HK-2 (cell line): Measurements from ENCODE around the gene TMEM259.

ENCODE experiments used
- DNase-seq: peaks from one replicate; pipeline ENCODE4 v3.0.0-alpha.2; 2018; ENCODE audit not compliant: unreplicated experiment

TMEM259 gene

DNA sequence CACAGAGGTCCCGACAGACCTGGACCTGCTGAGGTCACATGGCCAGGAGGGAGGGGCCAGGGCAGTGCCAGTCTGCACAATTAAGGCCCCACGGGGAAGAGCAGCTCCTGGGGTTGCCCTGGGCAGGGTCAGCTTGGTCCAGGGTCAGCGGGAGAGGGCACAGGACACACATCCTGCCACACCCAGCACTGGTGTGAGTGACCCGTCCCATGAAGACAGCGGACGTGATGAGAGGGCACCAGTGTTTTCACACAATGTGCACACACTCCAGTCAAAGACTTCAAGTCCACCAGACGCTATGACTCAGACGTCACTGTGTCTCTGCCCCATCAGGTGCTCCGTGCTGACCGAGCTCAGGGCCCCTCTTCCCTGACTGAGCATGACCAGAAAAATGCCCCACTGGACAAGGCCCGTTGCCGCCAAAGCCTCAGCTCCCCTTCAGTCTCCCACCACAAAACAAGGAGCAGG, 4.2 kb downstream of the TMEM259 start:
- peak; percentile 90 for DNase-seq

DNA sequence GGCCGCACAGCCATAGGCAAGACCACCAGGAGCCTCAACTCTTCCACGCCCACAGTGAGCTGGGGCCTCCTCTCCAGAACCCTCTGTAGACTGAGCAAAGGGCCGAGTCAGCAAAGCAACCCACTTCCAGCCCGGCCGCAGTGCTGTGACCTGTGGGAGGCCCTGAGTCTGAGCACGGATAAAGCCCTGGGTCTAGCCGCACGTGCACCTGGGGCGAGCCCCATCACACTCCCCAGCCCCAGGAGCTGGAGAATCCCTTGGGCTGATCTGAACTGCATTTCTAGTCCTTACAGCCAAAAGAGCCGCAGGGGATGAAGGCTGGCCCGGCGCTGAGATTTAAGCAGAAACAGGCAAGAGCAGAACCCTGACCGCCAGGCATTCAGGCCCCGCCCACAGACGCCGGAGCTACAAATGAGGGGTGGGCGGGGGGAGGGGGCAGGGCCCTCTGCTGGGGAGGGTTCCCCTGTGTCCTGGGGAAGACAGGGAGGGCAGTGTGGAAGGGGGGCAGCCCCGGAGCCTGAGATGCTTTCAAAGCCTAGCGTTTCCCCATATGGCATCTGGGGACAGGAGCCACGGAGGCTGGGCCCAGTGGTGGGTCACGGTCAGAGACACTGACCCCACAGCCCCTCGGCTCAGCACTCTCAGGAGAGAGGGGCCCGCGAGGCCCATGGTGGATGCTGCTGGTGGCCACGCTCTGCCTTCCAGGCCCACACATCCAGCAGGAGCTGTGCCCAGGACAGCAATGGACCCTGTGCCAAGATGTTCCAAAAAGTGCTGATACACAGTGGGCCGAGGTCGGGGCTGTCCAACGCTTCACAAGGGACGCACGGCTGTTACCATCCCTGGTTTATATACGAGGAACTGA, 4.9 kb downstream of the TMEM259 start:
- DNase-seq = no peak

DNA sequence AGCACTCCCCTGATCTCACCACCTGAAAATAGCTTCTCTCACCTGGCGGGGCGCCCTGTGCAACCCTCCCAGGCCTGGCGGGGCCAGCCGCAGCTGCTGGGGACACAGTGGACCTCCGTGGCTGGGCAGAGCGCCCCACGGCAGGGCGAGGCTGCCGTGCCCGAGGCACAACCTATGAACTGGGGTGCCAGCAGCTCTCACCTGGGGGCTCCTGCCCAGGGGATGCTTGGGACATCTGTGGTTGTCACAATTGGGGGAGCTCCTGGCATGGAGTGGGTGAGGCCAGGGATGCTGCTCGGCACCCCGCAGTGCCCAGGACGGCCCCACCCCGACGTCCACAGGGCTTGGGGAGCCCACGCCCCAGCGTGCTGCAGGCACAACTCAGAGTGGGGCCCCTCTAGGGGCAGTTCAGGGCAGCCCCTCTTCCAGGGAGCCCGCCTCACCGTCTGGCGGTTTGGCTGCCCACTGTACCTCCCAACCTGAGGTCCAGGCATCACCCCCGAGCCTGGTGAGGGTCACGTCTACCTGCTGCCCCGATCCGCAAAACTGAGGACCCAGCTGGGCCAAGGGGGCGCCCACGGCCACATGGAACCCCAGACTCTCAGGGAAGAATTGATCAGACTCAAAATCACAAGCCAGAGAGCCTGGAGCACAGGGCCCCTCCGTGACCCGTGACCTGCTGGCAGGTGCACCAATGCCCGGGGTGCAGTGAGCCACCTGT, 5.7 kb downstream of the TMEM259 start:
- no peak for DNase-seq

DNA sequence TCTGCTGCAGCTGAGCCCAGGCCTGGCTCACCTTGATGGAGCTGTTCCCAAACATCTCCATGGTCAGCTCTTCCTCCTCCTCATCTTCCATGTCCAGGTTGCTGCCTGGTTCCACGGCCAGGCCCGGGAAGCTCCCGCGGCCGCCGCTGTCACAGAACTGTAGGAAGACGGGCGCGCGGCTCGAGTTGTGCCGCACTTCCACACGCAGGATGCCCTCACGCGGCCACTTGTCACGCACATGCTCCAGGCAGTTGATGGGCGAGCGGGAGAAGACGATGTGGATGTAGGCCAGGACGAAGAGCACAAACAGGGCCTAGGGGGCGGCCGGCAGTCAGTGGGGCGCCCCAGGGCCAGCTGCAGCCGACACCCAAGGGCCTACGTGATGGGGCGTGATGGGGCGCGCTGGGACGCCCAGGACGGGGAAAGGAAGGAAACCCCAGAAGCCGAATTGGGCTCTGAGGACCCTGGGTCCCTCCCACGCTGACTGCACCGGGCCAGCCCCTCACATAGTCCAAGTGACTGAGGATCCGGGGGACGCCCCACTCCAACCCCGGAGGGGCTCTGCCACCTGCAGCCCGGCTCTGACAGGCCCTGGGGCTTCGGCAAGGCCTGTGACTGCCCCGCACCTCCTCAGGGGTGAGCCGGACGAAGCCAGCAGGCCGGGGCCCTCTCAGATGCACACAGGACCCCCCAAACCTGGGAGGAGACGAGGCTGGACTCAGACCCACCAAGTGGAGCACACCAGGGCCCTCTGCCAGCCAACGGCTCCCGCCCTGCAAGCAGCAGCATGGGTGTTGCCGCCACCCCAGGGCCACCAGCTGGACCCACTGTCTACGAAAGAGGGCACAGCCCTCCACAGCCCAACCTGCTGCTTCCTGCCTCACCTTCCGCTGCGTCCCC, 6.5 kb downstream of the TMEM259 start:
- no peak for DNase-seq

DNA sequence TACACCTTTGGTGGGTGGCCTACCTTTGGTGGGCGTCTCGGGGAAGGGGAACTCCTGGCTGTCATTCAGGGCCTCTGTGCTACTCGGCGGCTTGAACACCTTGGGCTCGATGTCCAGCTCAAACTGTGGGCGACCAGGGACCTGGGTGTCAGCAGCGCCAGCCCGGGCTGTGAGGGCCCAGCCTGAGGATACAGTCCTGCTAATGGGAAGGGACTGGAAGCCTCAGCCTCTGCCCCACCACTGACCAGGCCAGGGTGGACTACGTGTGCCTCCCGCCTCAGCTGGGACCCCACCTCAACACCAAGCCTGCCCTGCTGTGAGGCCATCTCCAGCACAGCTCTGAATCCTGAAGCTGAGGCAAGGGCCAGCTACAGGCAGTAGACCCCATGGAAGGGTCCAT, 7.7 kb downstream of the TMEM259 start:
- no peak for DNase-seq

DNA sequence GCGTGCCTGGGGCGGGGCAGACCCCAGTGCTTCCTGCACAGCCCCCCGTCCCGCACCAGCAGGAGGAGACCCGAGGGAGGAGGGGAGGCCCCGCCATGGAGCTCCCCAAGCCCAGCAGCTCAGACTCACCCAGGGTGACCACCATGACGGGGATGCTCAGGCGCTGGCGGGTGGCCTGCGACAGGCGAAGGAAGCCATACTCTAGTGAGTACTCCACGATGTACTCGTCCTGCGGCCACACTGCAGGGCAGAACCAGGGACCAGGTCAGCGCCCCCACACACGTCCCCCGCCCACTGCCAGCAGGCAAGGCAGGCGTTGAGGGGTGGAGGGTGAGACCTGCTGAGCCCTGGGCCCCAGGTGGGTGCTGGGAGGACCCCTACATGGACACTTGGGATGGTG, 8.6 kb downstream of the TMEM259 start:
- DNase-seq = no peak

DNA sequence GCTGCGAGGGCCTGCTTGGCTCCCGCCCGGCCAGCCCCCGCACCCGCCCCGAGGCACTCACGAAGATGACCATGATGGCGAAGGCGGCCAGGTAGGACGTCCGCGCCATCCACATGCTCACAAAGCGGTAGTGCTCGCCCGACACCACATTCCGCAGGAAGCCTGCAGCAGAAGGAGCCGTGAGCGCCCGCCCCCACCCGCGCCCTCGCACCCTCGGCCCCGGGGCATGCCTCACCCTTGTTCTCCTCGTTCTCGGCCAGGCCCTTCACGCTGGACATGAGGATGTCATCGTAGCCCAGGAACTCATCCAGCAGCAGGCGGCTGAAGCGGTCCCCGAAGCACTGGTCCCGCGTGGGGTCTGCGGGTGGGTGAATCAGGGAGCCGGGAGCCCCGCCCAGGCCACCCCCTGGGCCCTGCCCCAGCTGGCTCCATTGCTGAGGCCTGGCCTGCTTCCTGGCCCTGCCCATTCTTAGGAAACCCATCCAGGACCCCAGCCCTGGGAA, 9.0 kb downstream of the TMEM259 start:
- no peak for DNase-seq

DNA sequence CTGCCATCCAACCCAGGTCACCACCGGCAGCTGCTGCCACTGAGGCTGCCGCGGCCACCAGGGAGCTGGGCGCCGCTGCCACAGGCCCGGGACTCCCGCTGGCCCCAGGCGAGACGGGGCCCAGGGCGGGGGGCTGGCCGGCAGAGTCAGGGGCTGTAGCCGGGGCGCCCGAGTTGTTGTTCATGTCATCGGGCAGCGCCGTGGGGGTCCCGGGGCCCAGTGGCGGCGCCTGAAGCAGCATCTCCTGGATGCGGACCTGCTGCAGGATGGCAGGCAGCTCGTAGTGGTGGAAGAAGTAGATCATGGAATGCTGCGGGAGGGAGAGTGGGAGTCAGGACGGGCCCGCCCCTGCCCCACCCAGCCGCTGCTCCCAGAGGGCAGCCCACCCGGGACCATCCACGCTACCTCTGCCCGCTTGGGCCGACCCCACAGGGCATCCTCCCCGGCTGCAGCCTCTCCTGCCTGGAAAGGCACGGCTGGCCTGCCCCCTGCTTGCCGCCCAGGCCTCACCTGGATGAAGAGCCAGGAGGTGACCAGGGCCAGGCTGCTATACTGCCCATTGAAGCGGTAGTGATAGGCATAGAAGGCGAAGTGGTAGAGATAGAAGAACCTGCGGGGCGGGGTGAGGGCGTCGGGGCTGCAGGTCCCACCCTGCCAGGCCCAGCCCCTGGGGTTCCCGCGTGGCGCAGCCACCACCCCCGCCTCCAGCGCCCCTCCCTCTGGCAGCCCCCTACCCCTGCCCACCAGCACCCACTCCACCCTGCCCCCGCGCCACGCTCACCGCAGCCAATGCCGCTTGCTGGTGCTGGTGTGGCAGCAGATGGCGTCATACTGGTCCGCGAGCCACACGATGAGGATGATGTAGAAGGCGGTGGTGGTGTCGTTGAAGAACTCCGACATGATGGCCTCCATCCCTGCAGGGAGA, 10.1 kb downstream of the TMEM259 start:
- no peak for DNase-seq

DNA sequence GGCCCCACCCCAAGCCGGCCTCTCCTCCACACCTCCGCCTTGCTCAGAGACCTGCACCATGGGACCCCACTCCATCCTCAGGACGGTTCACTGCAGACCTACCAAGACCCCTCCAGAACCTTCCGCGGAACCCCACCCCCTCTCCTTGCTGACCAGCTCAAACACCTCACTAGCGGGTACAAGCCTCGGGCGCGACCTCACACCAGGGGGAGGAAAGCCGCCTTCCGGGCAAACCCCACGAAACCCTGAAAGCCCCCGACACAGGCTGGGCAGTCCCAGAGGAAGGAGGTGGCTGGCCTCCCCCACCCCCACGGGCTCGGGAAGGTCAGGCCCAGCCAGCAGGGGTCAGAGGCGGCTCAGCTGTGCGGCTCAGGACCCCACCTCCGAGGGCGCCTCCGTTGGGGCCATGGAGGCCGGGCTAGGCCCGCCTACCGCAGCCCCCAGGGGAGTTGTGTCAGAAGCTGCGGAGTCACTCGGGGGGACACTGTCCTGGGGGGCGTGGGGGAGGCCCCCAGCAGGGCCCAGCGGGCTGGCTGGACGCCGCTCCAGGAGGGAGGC, 10.9 kb downstream of the TMEM259 start:
- no peak for DNase-seq

DNA sequence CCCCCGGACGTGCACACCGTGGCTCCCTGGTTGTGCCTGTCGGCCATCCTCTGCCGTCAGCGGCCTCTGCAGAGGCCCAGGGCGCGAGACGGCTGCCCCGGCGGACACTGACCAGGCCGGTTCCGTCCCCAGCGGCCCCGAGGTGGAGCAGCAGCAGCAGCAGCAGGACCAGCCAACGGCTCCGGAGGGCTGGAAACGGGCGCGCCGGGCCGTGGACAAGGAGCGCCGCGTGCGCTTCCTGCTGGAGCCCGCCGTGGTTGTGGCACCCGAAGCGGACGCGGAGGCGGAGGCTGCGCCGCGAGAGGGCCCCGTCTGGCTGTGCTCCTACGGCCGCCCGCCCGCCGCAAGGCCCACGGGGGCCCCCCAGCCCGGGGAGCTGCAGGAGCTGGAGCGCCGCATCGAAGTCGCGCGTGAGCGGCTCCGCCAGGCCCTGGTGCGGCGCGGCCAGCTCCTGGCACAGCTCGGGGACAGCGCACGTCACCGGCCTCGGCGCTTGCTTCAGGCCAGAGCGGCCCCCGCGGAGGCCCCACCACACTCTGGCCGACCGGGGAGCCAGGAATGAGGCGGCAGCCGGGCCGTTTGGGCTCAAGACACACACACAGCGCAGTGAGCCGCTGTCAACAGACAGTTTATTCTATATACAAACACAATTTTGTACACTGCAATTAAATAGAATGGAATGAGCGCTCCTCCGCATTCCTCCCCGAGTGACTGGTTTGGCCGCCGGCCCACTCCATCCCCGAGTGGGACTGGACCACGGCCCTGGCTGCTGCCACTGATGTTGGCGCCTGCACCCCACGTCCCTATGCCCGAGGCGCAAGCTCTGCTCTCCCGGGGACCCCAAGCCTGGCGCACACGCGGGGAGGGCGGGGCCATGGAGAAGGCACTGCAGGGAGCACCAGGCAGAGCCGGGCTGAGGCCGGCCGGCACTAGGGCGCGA, 11.6 kb downstream of the TMEM259 start:
- no peak for DNase-seq

DNA sequence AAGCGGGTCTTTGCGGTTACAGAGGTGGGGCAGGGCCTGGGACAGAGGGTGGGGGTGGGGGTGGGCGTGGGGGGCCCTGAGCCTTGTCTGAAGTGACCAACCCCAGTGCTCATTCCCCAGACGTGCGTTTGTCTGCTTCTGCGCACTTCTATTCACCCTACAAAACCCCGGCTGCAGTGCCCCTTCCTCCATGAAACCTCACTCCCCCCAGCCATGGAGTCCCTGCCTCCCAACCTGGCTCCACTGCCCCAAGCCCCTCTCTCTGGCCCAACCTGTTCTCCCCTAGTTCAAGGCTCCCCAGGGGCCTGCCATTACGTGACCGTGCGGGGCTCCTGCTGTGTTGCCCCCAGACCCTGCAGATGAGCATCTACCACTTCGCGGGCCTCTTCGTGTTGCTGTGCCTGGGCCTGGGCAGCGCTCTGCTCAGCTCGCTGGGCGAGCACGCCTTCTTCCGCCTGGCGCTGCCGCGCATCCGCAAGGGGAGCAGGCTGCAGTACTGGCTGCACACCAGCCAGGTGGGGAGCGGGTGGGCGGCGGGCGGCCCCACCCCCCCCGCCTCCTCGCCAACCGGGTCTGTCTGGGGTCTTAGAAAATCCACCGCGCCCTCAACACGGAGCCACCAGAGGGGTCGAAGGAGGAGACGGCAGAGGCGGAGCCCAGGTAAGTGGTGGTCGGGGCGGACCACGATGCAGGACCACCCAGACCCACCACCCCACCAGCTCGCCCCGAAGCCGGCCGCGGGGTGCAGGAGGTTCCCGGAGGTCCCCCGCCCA, 12.5 kb downstream of the TMEM259 start:
- no peak for DNase-seq

DNA sequence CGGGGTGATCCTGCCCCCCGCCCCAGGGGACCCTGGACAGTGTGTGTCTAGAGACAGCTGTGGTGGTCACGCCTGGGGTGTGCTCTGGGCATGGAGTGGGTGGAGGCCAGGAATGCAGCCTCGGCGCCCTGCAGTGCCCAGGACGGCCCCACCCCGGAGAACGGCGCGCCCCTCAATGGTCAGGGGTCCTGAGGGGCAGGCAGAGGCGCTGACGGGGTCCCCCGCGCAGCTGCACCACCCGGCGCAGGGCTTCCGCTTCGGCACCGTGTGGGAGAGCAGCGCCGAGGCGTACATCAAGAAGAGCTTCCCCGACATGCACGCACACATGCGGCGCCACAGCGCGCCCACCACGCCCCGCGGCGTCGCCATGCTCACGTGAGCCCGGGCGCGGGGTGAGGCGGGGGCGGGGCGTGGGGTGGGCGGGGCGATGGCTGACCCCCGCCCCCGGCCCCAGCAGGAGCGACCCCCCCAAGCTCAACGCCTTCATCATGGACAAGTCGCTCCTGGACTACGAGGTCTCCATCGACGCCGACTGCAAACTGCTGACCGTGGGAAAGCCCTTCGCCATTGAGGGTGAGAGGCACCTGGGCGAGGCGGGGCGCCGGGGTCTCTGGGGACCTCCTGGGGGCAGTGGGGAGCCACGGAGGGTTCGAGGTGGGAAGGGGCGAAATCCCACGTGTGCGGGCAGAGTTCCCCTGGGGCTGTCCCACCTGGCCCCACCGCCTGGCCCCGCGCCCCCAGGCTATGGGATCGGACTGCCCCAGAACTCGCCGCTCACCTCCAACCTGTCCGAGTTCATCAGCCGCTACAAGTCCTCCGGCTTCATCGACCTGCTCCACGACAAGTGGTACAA, 13.3 kb downstream of the TMEM259 start:
- no peak for DNase-seq

DNA sequence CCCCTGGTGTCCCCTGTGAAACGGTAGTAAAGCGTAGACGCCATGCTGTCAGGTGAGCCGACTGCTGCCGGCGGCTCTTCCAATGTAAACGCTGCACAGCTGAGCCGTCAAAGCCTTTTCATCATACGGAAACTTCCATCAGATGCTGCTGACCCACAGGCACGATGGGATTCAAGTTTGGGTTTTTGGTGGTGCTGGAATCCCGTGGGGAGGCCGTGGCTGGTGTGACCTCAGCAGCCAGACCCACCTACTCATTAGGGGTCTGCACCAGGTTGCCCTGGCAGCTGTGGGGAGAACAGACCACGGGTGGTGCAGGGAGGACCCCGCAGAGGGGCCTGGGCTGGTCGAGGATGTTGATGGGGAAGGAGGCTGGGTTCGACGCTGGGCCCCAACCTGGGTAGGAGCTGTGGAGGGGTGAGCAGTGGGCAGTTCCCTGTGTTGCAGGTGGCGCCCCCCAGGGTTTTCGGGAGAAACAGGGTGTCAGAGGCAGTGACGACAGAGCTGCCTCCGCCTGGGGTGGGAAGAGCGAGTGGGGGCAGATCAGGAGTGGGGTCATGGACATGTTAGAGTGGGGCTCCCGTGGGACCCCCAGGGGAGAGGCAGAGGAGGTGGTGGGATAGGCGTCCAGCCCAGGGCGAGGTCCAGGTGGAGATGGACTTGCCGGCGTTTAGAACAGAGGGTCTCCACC, 14.1 kb downstream of the TMEM259 start:
- no peak for DNase-seq

DNA sequence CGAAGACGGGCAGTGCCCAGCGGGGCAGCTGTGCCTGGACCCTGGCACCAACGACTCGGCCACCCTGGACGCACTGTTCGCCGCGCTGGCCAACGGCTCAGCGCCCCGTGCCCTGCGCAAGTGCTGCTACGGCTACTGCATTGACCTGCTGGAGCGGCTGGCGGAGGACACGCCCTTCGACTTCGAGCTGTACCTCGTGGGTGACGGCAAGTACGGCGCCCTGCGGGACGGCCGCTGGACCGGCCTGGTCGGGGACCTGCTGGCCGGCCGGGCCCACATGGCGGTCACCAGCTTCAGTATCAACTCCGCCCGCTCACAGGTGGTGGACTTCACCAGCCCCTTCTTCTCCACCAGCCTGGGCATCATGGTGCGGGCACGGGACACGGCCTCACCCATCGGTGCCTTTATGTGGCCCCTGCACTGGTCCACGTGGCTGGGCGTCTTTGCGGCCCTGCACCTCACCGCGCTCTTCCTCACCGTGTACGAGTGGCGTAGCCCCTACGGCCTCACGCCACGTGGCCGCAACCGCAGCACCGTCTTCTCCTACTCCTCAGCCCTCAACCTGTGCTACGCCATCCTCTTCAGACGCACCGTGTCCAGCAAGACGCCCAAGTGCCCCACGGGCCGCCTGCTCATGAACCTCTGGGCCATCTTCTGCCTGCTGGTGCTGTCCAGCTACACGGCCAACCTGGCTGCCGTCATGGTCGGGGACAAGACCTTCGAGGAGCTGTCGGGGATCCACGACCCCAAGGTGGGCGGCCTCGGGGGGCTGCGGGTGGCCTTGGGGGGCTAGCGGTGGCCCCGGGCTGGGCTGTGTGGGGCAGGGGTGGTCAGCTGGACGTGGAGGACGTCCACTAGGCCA, 15.9 kb downstream of the TMEM259 start:
- no peak for DNase-seq

DNA sequence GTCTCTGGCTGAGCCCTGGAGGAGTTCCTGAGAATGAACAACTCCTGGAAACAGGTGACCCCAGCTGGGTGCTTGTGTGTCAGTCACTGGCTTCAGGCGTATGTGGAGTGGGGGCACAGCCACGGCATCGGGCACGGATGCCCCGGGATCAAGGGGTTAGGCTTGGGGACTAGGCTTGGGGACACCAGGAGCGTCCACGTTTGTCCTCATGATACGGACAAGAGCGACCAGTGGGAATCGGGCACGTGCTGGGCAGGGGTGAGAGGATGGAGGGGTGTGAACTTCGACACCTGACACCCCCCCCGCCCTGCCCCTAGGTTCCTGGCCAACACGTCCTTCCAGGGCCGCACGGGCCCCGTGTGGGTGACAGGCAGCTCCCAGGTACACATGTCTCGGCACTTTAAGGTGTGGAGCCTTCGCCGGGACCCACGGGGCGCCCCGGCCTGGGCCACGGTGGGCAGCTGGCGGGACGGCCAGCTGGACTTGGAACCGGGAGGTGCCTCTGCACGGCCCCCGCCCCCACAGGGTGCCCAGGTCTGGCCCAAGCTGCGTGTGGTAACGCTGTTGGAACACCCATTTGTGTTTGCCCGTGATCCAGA, 16.6 kb downstream of the TMEM259 start:
- no peak for DNase-seq

DNA sequence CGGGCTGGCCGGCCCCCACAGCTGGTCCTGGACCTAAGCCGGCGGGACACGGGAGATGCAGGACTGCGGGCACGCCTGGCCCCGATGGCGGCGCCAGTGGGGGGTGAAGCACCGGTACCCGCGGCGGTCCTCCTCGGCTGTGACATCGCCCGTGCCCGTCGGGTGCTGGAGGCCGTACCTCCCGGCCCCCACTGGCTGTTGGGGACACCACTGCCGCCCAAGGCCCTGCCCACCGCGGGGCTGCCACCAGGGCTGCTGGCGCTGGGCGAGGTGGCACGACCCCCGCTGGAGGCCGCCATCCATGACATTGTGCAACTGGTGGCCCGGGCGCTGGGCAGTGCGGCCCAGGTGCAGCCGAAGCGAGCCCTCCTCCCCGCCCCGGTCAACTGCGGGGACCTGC, 17.6 kb downstream of the TMEM259 start:
- no peak for DNase-seq
